SJCRH30 (cell line): Measurements from ENCODE around the gene ST6GALNAC6. TPM values are rescaled to one million over a fixed set of nuclear protein-coding genes. Genes with fewer than 3 reads are reported as not detected.
"Not testable (repeated sequence)": the region's sequence is repeated elsewhere in the genome, so short reads cannot be mapped to it uniquely, and the experiment has no call there.

Source experiments
- DNase-seq, 2 experiments: peaks; one replicate each; pipeline ENCODE4 v3.0.0-alpha.2; 2015 to 2020
- H3K27ac ChIP-seq: fragments of 250-450 bp; sonication (Bioruptor Pico); 2 replicates; pipeline ENCODE4 v1.5.1; 2020; ENCODE audit warnings: mild to moderate bottlenecking, moderate library complexity
- H3K27me3 ChIP-seq: fragments of 250-450 bp; sonication (Bioruptor Pico); 2 replicates; pipeline ENCODE4 v1.5.1; 2020; ENCODE audit warnings: mild to moderate bottlenecking, moderate library complexity
- H3K36me3 ChIP-seq: fragments of 250-450 bp; sonication (Bioruptor Pico); 2 replicates; pipeline ENCODE4 v1.5.1; 2020; ENCODE audit warnings: mild to moderate bottlenecking, moderate library complexity
- H3K4me1 ChIP-seq: fragments of 250-450 bp; sonication (Bioruptor Pico); 2 replicates; pipeline ENCODE4 v1.5.1; 2020; ENCODE audit warnings: mild to moderate bottlenecking, moderate library complexity
- H3K4me3 ChIP-seq: fragments of 250-450 bp; sonication (Bioruptor Pico); 2 replicates; pipeline ENCODE4 v1.5.1; 2020; ENCODE audit warnings: mild to moderate bottlenecking, moderate library complexity
- H3K9me3 ChIP-seq: fragments of 250-450 bp; sonication (Bioruptor Pico); replicated peaks from 2 replicates; pipeline ENCODE4 v1.5.1; 2020; ENCODE audit warnings: mild to moderate bottlenecking, moderate library complexity
- total RNA-seq: library from RNA; depleted of rRNA; stranded (reverse); fragments of >200 nt; shearing (Covaris generic); gene quantifications from 2 replicates; pipeline ENCODE4 v1.2.3, GENCODE V29; 2014

The ST6GALNAC6 gene
- total RNA-seq, 1 experiment from 2014 or later = 59.9 TPM

- not testable (repeated sequence) for DNase-seq, H3K36me3 ChIP-seq, H3K9me3 ChIP-seq, H3K27me3 ChIP-seq, H3K27ac ChIP-seq, H3K4me3 ChIP-seq
- H3K4me1 ChIP-seq = peaks cover 19% of the 10 kb centered on the region
Measured at GRCh38 chr9:127881715-127882114, 17.7 kb downstream of the ST6GALNAC6 start.

- Histone ChIP-seq H3K36me3 (no peaks in the 10 kb centered on the region), H3K4me1 (peaks cover 20% of the 10 kb centered on the region), H3K27me3 (no peaks in the 10 kb centered on the region), H3K9me3 (no peaks in the 10 kb centered on the region), H3K27ac (no peak overlapping the region), H3K4me3 (no peak overlapping the region)
- no peak for DNase-seq
Measured at GRCh38 chr9:127880143-127880542, 19.3 kb downstream of the ST6GALNAC6 start.

DNA sequence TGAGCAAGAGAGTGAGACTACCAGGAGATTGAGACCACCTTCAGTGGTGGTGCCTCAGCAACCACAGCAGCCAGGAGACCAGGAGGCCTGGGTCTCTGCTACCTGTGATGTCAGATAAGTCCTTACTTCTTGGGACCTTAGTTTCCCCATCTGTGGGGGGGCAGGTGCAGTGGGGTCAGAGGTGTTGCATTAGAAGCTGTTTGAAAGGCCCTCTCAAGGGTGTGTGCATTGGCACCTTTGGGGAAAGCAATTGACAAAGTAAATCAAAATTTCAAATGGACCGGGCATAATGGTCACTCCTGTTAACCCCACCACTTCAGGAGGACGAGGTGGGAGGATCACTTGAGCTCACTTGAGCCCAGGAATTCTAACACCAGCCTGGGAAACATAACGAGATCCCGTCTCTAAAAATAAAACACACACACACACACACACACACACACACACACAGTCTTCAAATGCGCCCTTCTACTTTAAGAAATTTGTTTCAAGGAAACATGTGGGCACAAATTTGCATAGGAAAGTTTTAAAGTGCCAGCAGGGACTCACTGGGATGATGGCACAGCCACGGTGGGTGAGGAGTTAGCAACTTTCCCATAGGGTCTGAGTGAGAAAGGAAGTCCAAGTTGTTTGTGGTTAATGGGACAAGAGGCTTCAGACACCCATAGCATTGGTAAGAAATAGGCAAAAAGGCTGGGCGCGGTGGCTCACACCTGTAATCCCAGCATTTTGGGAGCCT is 20.6 kb downstream of the ST6GALNAC6 start:
- no peak overlapping the region for H3K27ac ChIP-seq
- no peak for DNase-seq
- no peaks in the 10 kb centered on the region for H3K36me3 ChIP-seq
- H3K4me3 ChIP-seq = no peak overlapping the region
- H3K4me1 ChIP-seq = peaks cover 9% of the 10 kb centered on the region
- no peaks in the 10 kb centered on the region for H3K9me3 ChIP-seq
- H3K27me3 ChIP-seq = no peaks in the 10 kb centered on the region

GRCh38 chr9:127878001-127878651 is 21.3 kb downstream of the ST6GALNAC6 start:
- Histone ChIP-seq H3K9me3 (no peaks in the 10 kb centered on the region), H3K4me1 (peaks cover 9% of the 10 kb centered on the region), H3K27ac (peak overlapping the region; percentile 21; the same call in 1 of the 2 replicates)

GRCh38 chr9:127877566-127877998 is 21.8 kb downstream of the ST6GALNAC6 start, which contains the start of gene AK1:
AK1 (minus strand) TSS chr9:127877675; CDS start chr9:127874617, 3,058 bp downstream.
- peak within 1 kb of the TSS; percentile 21; the same call in 1 of the 2 replicates for H3K27ac ChIP-seq
- H3K36me3 ChIP-seq = no peaks in the 10 kb centered on the region
- H3K9me3 ChIP-seq = no peaks in the 10 kb centered on the region
- DNase-seq = peak; percentile 77 to 80
- no peaks in the 10 kb centered on the region for H3K27me3 ChIP-seq
- H3K4me1 ChIP-seq = peaks cover 6% of the 10 kb centered on the region
- peak within 1 kb of the TSS; percentile 66 for H3K4me3 ChIP-seq

More at GRCh38 chr9:127878001-127878651, 21.3 kb downstream of the ST6GALNAC6 start:
- Histone ChIP-seq H3K36me3 (no peaks in the 10 kb centered on the region), H3K4me3 (peak overlapping the region; percentile 66), H3K27me3 (no peaks in the 10 kb centered on the region)
- DNase-seq = peak; percentile 47 to 67

DNA sequence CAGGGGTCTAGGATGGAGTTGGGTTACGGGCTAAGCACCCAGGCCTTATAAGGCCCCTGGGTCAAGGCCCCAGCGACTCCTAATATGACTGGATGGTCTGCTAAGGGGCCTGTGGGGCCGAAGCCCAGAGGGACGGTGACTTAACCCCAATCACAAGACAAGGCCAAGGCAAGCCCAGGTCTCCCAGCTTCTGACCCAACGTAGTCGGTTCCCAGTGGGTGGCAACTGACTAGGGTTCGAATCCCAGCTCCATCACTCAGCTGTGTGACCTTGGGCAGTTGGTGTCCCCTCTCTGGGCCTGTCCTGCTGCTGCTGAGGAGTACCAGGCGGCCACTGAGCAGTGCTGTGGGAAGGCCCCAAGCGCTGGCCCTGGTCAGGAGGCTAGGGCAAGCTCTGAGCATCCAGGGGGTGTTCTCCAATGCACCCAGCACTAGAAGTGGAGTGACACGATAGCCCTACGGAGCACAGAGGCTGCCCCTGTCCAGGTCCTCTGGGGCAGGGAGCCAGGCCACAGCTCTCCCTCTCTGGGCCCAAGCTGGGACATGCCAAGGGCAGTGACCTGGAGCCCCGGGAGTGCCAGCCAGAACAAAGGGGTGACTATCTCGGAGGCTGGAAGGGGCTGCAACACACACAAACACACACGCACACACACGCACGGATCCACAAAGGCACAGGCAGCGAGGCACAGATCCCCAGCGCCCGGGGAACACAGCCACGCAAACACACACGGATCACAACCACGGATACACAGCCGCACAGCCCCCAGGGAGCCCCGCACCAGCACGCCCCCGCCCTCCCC is 22.4 kb downstream of the ST6GALNAC6 start:
- Histone ChIP-seq H3K4me3 (peak overlapping the region; percentile 66), H3K9me3 (no peaks in the 10 kb centered on the region), H3K4me1 (peaks cover 5% of the 10 kb centered on the region), H3K27me3 (no peaks in the 10 kb centered on the region), H3K27ac (no peak overlapping the region), H3K36me3 (no peaks in the 10 kb centered on the region)
- DNase-seq = peak in 1 of 2 experiments; percentile 44

DNA sequence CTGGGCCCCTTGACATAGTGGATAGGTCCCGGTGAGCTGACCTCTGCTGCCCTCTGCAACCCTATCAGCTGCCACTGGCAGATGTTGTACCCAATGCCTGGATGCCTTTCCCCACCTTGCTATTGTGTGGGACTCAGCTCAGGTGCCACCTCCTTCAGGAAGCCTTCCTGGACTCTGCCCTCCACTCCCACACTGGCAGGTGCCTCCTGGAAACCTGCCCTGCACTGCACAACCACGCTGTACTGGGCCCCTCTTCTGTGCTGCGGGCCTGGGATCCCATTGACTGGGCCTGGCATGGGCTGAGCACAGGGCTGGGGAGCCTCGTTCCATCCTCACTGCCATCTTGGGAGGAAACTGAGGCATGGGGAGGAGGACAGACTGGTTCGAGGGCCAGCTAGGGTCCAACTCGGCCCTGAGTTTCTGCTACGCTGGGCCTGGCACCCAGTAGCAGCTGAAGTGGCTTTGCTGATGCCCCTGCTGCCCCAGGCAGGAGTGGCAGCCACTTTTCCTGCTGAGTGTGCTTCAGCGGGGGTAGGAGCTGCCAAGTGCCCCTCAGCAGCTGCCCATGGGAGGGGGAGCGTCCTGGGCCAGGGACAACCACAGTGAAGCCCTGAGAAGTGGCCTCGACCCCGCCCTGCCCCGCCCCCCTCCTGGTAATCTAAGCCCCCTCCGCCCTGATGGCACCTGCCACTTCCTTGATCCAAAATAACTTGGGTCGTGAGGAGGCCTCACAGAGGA is 23.2 kb downstream of the ST6GALNAC6 start:
- Histone ChIP-seq H3K27me3 (no peaks in the 10 kb centered on the region), H3K4me1 (peaks cover 5% of the 10 kb centered on the region), H3K4me3 (no peak overlapping the region), H3K36me3 (no peaks in the 10 kb centered on the region), H3K9me3 (no peaks in the 10 kb centered on the region), H3K27ac (no peak overlapping the region)
- no peak for DNase-seq

GRCh38 chr9:127875306-127875966 is 24.0 kb downstream of the ST6GALNAC6 start:
- no peak overlapping the region for H3K27ac ChIP-seq
- peaks cover 5% of the 10 kb centered on the region for H3K4me1 ChIP-seq
- H3K9me3 ChIP-seq = no peaks in the 10 kb centered on the region
- H3K4me3 ChIP-seq = no peak overlapping the region
- no peaks in the 10 kb centered on the region for H3K36me3 ChIP-seq
- H3K27me3 ChIP-seq = no peaks in the 10 kb centered on the region
- DNase-seq = no peak

- Histone ChIP-seq H3K9me3 (no peaks in the 10 kb centered on the region), H3K4me1 (peaks cover 5% of the 10 kb centered on the region)
Measured at GRCh38 chr9:127874301-127875221, 24.8 kb downstream of the ST6GALNAC6 start.

DNA sequence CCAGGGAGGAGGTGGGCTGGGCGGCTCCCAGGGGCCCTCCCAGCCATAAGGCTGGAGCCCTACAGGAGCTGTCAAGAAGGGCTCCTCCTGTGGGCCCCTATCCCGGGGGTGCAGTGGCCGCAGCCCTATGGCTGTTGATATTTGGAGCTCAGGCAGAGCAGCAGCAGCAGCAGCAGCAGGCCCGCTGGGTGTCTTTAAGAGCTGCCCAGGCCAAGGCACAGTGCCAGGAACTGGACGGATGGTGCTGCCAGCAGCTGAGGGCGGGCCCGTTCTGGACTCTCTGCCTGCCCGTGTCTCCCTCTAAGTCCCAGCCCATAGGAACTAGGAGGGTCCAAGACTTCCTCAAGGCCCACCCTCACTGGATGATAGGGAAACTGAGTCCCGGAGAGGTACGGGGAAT is 25.5 kb downstream of the ST6GALNAC6 start:
- no peak overlapping the region for H3K27ac ChIP-seq
- no peaks in the 10 kb centered on the region for H3K9me3 ChIP-seq
- H3K27me3 ChIP-seq = no peaks in the 10 kb centered on the region
- no peak for DNase-seq
- no peaks in the 10 kb centered on the region for H3K36me3 ChIP-seq
- H3K4me1 ChIP-seq = peaks cover 5% of the 10 kb centered on the region
- H3K4me3 ChIP-seq = no peak overlapping the region

More at GRCh38 chr9:127874301-127875221, 24.8 kb downstream of the ST6GALNAC6 start:
- no peaks in the 10 kb centered on the region for H3K36me3 ChIP-seq
- no peak for DNase-seq
- no peaks in the 10 kb centered on the region for H3K27me3 ChIP-seq
- no peak overlapping the region for H3K4me3 ChIP-seq
- H3K27ac ChIP-seq = no peak overlapping the region

GRCh38 chr9:127873223-127873691 is 26.1 kb downstream of the ST6GALNAC6 start:
- Histone ChIP-seq H3K27me3 (no peaks in the 10 kb centered on the region), H3K27ac (no peak overlapping the region), H3K4me3 (no peak overlapping the region), H3K9me3 (no peaks in the 10 kb centered on the region), H3K36me3 (no peaks in the 10 kb centered on the region), H3K4me1 (peaks cover 5% of the 10 kb centered on the region)
- peak in 1 of 2 experiments; percentile 45 for DNase-seq

DNA sequence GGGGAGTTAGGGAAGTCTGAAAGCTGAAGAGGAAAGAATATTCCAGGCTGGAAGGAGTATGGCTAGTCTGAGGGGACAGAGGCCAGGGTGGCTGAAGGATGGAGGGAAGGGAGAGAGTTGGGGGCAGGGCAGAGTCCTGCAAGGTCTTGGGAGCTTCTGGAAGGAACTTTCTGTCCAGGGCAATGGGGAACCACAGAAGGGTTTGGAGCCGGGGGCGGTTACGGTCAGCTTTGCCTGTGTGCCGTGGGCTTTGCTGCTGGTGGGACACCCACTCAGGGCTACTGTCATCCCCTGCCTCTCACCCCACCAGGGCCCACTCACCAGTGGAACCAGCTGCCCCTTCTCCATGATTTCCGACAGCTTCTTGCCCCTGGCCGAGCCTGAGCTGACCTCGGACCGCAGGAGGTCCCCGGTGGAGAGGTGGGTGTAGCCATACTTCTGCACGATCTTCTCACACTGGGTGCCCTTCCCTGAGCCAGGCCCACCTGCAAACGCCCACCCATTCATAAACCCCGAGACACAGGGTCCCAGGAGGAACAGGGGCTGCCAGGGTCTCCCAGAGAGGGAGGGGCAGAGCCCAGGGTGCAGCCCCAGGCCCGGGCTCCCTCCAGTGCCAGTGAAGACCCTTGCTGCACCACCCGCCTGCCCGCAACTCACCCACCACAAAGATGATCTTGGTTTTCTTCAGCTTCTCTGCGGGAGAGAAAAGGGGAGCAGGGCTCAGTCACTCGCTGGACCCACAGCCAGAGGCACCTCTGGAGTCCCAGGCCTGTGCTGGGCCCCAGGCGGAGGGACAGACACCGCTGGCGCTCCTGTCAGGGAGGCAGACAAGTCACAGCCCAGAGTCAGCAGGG is 26.8 kb downstream of the ST6GALNAC6 start:
- Histone ChIP-seq H3K27ac (no peak overlapping the region), H3K9me3 (no peaks in the 10 kb centered on the region), H3K36me3 (no peaks in the 10 kb centered on the region), H3K27me3 (no peaks in the 10 kb centered on the region), H3K4me3 (no peak overlapping the region), H3K4me1 (peaks cover 5% of the 10 kb centered on the region; the same call in 1 of the 2 replicates)
- no peak for DNase-seq
